ENCODE results near the gene BAD. TPM values are rescaled to one million over a fixed set of nuclear protein-coding genes. Genes with fewer than 3 reads are reported as not detected.

Gene BAD
- total and polyA plus RNA-seq, 10 donors = 27.0 to 67.3 (median 40.4) TPM

DNA sequence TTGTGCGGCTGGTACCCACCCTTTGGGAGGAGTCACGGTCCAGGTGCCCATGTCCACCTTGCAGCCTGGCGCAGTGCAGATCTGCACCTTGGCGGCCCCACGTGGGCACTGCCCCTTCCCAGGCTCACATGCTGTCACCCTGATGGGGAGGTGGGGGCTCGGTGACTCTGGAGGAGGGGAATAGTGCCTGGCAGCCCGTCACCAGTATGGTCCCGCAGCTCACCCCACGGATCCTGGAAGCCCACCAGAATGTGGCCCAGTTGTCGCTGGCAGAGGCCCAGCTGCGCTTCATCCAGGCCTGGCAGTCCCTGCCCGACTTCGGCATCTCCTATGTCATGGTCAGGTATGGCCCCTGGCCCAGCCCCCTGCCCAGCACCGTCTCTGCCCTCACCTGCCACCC lies 63.7 kb downstream of the BAD start:
- no peaks in the 10 kb centered on the region for H3K9me3 ChIP-seq
- no peak for DNase-seq
- H3K27me3 ChIP-seq (replicated peaks in 1 of 7) = no peaks in the 10 kb centered on the region
- H3K4me3 ChIP-seq = no peak overlapping the region
- peaks cover 0 to 90% (median 62%) of the 10 kb centered on the region in 6 donors for H3K36me3 ChIP-seq
- intact Hi-C loops (cut with DNase I; ENCODE audit: low total_unique reads) = no loop called here
- WGBS, 5 donors = 91 to 96% (median 92%) methylated on average over 5 to 14 of the region's 14 CpGs
- peaks cover 9 to 67% (median 29%) of the 10 kb centered on the region in 6 donors for H3K4me1 ChIP-seq
- peak overlapping the region in 1 of 8 donors; percentile 24 for H3K27ac ChIP-seq
- TF ChIP-seq POLR2AphosphoS5 (IDR thresholded peaks at IDR 0.05) (peak in 2 of 3 donors; percentile 39 to 75), POLR2A (IDR thresholded peaks at IDR 0.05) (no peak)
- TF ChIP-seq, protein P1, sequence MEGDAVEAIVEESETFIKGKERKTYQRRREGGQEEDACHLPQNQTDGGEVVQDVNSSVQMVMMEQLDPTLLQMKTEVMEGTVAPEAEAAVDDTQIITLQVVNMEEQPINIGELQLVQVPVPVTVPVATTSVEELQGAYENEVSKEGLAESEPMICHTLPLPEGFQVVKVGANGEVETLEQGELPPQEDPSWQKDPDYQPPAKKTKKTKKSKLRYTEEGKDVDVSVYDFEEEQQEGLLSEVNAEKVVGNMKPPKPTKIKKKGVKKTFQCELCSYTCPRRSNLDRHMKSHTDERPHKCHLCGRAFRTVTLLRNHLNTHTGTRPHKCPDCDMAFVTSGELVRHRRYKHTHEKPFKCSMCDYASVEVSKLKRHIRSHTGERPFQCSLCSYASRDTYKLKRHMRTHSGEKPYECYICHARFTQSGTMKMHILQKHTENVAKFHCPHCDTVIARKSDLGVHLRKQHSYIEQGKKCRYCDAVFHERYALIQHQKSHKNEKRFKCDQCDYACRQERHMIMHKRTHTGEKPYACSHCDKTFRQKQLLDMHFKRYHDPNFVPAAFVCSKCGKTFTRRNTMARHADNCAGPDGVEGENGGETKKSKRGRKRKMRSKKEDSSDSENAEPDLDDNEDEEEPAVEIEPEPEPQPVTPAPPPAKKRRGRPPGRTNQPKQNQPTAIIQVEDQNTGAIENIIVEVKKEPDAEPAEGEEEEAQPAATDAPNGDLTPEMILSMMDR (IDR thresholded peaks at IDR 0.05 in 8 of 11, conservative IDR thresholded peaks at IDR 0.05 in 3 of 11) = no peak

DNA sequence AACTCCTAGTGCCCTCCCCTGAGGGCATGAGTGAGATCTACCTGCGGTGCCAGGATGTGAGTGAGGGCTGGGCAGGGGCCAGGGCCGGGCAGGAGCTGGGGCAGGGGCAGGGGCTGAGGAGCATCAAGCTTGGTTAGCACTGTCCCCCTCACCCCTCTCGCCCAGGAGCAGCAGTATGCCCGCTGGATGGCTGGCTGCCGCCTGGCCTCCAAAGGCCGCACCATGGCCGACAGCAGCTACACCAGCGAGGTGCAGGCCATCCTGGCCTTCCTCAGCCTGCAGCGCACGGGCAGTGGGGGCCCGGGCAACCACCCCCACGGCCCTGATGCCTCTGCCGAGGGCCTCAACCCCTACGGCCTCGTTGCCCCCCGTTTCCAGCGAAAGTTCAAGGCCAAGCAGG lies 64.2 kb downstream of the BAD start:
- peak overlapping the region in 2 of 8 donors; percentile 11 to 24 for H3K27ac ChIP-seq
- peaks cover 4 to 67% (median 27%) of the 10 kb centered on the region in 6 donors for H3K4me1 ChIP-seq
- TF ChIP-seq, protein P1 (IDR thresholded peaks at IDR 0.05 in 8 of 11, conservative IDR thresholded peaks at IDR 0.05 in 3 of 11) = no peak
- no peak for TF ChIP-seq POLR2A (IDR thresholded peaks at IDR 0.05)
- TF ChIP-seq POLR2AphosphoS5 (IDR thresholded peaks at IDR 0.05) = peak in 1 of 3 donors; percentile 60
- 92 to 98% (median 93%) methylated on average over 5 to 17 of the region's 17 CpGs for WGBS, 5 donors
- H3K36me3 ChIP-seq = peaks cover 0 to 96% (median 65%) of the 10 kb centered on the region in 6 donors
- no peaks in the 10 kb centered on the region for H3K9me3 ChIP-seq
- H3K4me3 ChIP-seq = no peak overlapping the region
- no peak for DNase-seq
- intact Hi-C loops (cut with DNase I; ENCODE audit: low total_unique reads) = no loop called here
- H3K27me3 ChIP-seq (replicated peaks in 1 of 7) = no peaks in the 10 kb centered on the region

Small RNAs within 50 kb of the gene (small RNA-seq; reads per million reads assigned to genes)
- gene RF00019 = 0 reads per million in 4 donors

Other genes starting within 250 kb of the BAD start
- under 1 TPM in 5 of 7 donors, not detected in 2; 0.10 to 0.51 (median 0.17) TPM for gene FLRT1, start 248.7 kb downstream of the BAD start, total RNA-seq
- under 1 TPM in 2 of 3 donors, not detected in 1; 0.03 to 0.16 TPM for gene FLRT1, start 248.7 kb downstream of the BAD start, polyA plus RNA-seq
- 10 to 100 TPM in 1 of 7 donors, 1 to 10 TPM in 6; 5.1 to 10.6 (median 7.3) TPM for gene MACROD1, start 118.6 kb downstream of the BAD start, total RNA-seq
- gene MACROD1, start 118.6 kb downstream of the BAD start, polyA plus RNA-seq = 10 to 100 TPM in 2 of 3 donors, 1 to 10 TPM in 1; 7.0 to 20.3 (median 17.6) TPM
- gene STIP1, start 98.5 kb downstream of the BAD start, total RNA-seq = 100 to 1,000 TPM in 2 of 7 donors, 10 to 100 TPM in 5; 61.2 to 111 (median 88.2) TPM
- gene STIP1, start 98.5 kb downstream of the BAD start, polyA plus RNA-seq = 10 to 100 TPM; 30.1 to 68.4 (median 38.8) TPM
- gene FERMT3, start 77.9 kb downstream of the BAD start, total RNA-seq = 100 to 1,000 TPM; 129 to 248 (median 178) TPM
- gene FERMT3, start 77.9 kb downstream of the BAD start, polyA plus RNA-seq = 100 to 1,000 TPM; 120 to 210 (median 159) TPM
- gene TRPT1, start 58.5 kb downstream of the BAD start, total RNA-seq = 10 to 100 TPM; 34.2 to 56.3 (median 40.0) TPM
- 10 to 100 TPM; 57.8 to 74.0 (median 60.8) TPM for gene TRPT1, start 58.5 kb downstream of the BAD start, polyA plus RNA-seq
- 10 to 100 TPM; 68.1 to 88.6 (median 78.2) TPM for gene NUDT22, start 58.4 kb downstream of the BAD start, total RNA-seq
- gene NUDT22, start 58.4 kb downstream of the BAD start, polyA plus RNA-seq = 100 to 1,000 TPM in 1 of 3 donors, 10 to 100 TPM in 2; 61.8 to 109 (median 96.3) TPM
- gene DNAJC4, start 54.1 kb downstream of the BAD start, total RNA-seq = 10 to 100 TPM; 28.0 to 59.9 (median 49.0) TPM
- gene DNAJC4, start 54.1 kb downstream of the BAD start, polyA plus RNA-seq = 100 to 1,000 TPM in 1 of 3 donors, 10 to 100 TPM in 2; 83.7 to 113 (median 85.8) TPM
- gene VEGFB, start 50.1 kb downstream of the BAD start, total RNA-seq = 100 to 1,000 TPM in 1 of 7 donors, 10 to 100 TPM in 6; 38.3 to 103 (median 63.5) TPM
- gene VEGFB, start 50.1 kb downstream of the BAD start, polyA plus RNA-seq = 10 to 100 TPM; 81.6 to 96.9 (median 87.1) TPM
- gene FKBP2, start 43.6 kb downstream of the BAD start, total RNA-seq = 10 to 100 TPM; 26.9 to 98.3 (median 42.6) TPM
- 100 to 1,000 TPM in 1 of 3 donors, 10 to 100 TPM in 2; 90.8 to 104 (median 98.4) TPM for gene FKBP2, start 43.6 kb downstream of the BAD start, polyA plus RNA-seq
- gene PPP1R14B, start 37.7 kb downstream of the BAD start, total RNA-seq = 10 to 100 TPM; 47.6 to 93.9 (median 78.3) TPM
- 100 to 1,000 TPM; 139 to 190 (median 168) TPM for gene PPP1R14B, start 37.7 kb downstream of the BAD start, polyA plus RNA-seq
- 10 to 100 TPM; 20.7 to 28.3 (median 22.3) TPM for gene PLCB3, start 33.1 kb downstream of the BAD start, total RNA-seq
- 10 to 100 TPM in 1 of 3 donors, 1 to 10 TPM in 2; 3.8 to 11.9 (median 4.4) TPM for gene PLCB3, start 33.1 kb downstream of the BAD start, polyA plus RNA-seq
- gene GPR137, start 1.2 kb upstream of the BAD start, total RNA-seq = 10 to 100 TPM; 21.8 to 37.2 (median 30.2) TPM
- gene GPR137, start 1.2 kb upstream of the BAD start, polyA plus RNA-seq = 10 to 100 TPM; 13.7 to 22.8 (median 16.7) TPM
- under 1 TPM in 3 of 7 donors, not detected in 4; 0.35 to 0.77 (median 0.44) TPM for gene KCNK4, start 6.6 kb upstream of the BAD start, total RNA-seq
- gene KCNK4, start 6.6 kb upstream of the BAD start, polyA plus RNA-seq = under 1 TPM in 2 of 3 donors, not detected in 1; 0.06 to 0.09 TPM
- not detected for gene CATSPERZ, start 15.7 kb upstream of the BAD start, total RNA-seq
- under 1 TPM in 2 of 3 donors, not detected in 1; 0.09 to 0.48 TPM for gene CATSPERZ, start 15.7 kb upstream of the BAD start, polyA plus RNA-seq
- gene ESRRA, start 20.9 kb upstream of the BAD start, total RNA-seq = 10 to 100 TPM; 30.2 to 49.3 (median 43.7) TPM
- gene ESRRA, start 20.9 kb upstream of the BAD start, polyA plus RNA-seq = 10 to 100 TPM; 24.0 to 56.5 (median 34.7) TPM
- 100 to 1,000 TPM; 138 to 420 (median 158) TPM for gene TRMT112, start 32.9 kb upstream of the BAD start, total RNA-seq
- gene TRMT112, start 32.9 kb upstream of the BAD start, polyA plus RNA-seq = 100 to 1,000 TPM; 328 to 431 (median 350) TPM
- gene PRDX5, start 33.5 kb upstream of the BAD start, total RNA-seq = 100 to 1,000 TPM in 3 of 7 donors, 10 to 100 TPM in 4; 77.0 to 169 (median 95.6) TPM
- 100 to 1,000 TPM; 181 to 302 (median 237) TPM for gene PRDX5, start 33.5 kb upstream of the BAD start, polyA plus RNA-seq
- gene CCDC88B, start 55.5 kb upstream of the BAD start, total RNA-seq = 100 to 1,000 TPM in 3 of 7 donors, 10 to 100 TPM in 4; 64.3 to 128 (median 86.6) TPM
- 100 to 1,000 TPM; 225 to 638 (median 623) TPM for gene CCDC88B, start 55.5 kb upstream of the BAD start, polyA plus RNA-seq
- 10 to 100 TPM; 26.9 to 47.5 (median 38.2) TPM for gene RPS6KA4, start 74.5 kb upstream of the BAD start, total RNA-seq
- gene RPS6KA4, start 74.5 kb upstream of the BAD start, polyA plus RNA-seq = 10 to 100 TPM; 18.8 to 43.0 (median 32.3) TPM

All from spleen (tissue), 11 donors.